ENCODE measurements around the gene SLC15A3. TPM values are rescaled to one million over a fixed set of nuclear protein-coding genes. Genes with fewer than 3 reads are reported as not detected.

The SLC15A3 gene
- total and polyA plus RNA-seq, 2 donors (not counting 1 experiment from before 2014, with no cell fraction given), result 10.5 to 29.9 TPM

- H3K27me3 ChIP-seq (ENCODE audit: control insufficient read depth, insufficient read depth, low read length), result no peaks in the 10 kb centered on the region
- H3K79me2 ChIP-seq (ENCODE audit: control insufficient read depth, insufficient read depth, low read length), result no peaks in the 10 kb centered on the region
- no peak overlapping the region for H3K9ac ChIP-seq (ENCODE audit: insufficient read depth, low read length)
- no peaks in the 10 kb centered on the region for H3K36me3 ChIP-seq (ENCODE audit: control insufficient read depth, insufficient read depth, low read length)
- no peak overlapping the region for H3K4me2 ChIP-seq (ENCODE audit: extremely low read depth, insufficient read depth, low read length)
- no peak overlapping the region for H3K27ac ChIP-seq (ENCODE audit: insufficient read depth, low read length)
- H3K9me3 ChIP-seq (ENCODE audit: control insufficient read depth, insufficient read depth, low read depth, low read length), result no peaks in the 10 kb centered on the region
- TF ChIP-seq CTCF (conservative IDR thresholded peaks at IDR 0.05 in 1 of 2, IDR thresholded peaks at IDR 0.05 in 1 of 2; ENCODE audit: low read depth in 1 of 2, low read length in 2 of 2) (no peak), EZH2 (IDR thresholded peaks at IDR 0.05; ENCODE audit: low read length, missing control alignments) (no peak)
- H2AFZ ChIP-seq (ENCODE audit: low read length), result no peak overlapping the region
- no peak for DNase-seq (ENCODE audit: low read depth in 2 of 2)
- no peaks in the 10 kb centered on the region for H4K20me1 ChIP-seq (ENCODE audit: control insufficient read depth, extremely low read depth, insufficient read depth, low read length)
- H3K4me3 ChIP-seq (replicated peaks in 1 of 4; ENCODE audit: control extremely low read depth in 1 of 4, insufficient read depth in 1 of 4, low read depth in 3 of 4, low read length in 4 of 4), result no peak overlapping the region
- H3K4me1 ChIP-seq (ENCODE audit: control insufficient read depth, extremely low read depth, insufficient read depth, low read length), result no peaks in the 10 kb centered on the region
These were observed 19.2 kb downstream of the SLC15A3 start for GRCh38 chr11:60932605-60933356.

GRCh38 chr11:60931917-60932316, 20.1 kb downstream of the SLC15A3 start:
- Histone ChIP-seq H3K79me2 (ENCODE audit: control insufficient read depth, insufficient read depth, low read length) (no peaks in the 10 kb centered on the region), H3K4me3 (replicated peaks in 1 of 4; ENCODE audit: control extremely low read depth in 1 of 4, insufficient read depth in 1 of 4, low read depth in 3 of 4, low read length in 4 of 4) (no peak overlapping the region), H2AFZ (ENCODE audit: low read length) (no peak overlapping the region), H3K27ac (ENCODE audit: insufficient read depth, low read length) (no peak overlapping the region), H4K20me1 (ENCODE audit: control insufficient read depth, extremely low read depth, insufficient read depth, low read length) (no peaks in the 10 kb centered on the region), H3K9me3 (ENCODE audit: control insufficient read depth, insufficient read depth, low read depth, low read length) (no peaks in the 10 kb centered on the region), H3K4me1 (ENCODE audit: control insufficient read depth, extremely low read depth, insufficient read depth, low read length) (no peaks in the 10 kb centered on the region), H3K9ac (ENCODE audit: insufficient read depth, low read length) (no peak overlapping the region), H3K36me3 (ENCODE audit: control insufficient read depth, insufficient read depth, low read length) (no peaks in the 10 kb centered on the region), H3K4me2 (ENCODE audit: extremely low read depth, insufficient read depth, low read length) (no peak overlapping the region), H3K27me3 (ENCODE audit: control insufficient read depth, insufficient read depth, low read length) (no peaks in the 10 kb centered on the region)
- no peak for TF ChIP-seq CTCF (conservative IDR thresholded peaks at IDR 0.05 in 1 of 2, IDR thresholded peaks at IDR 0.05 in 1 of 2; ENCODE audit: low read depth in 1 of 2, low read length in 2 of 2)
- TF ChIP-seq EZH2 (IDR thresholded peaks at IDR 0.05; ENCODE audit: low read length, missing control alignments), result no peak
- DNase-seq (ENCODE audit: low read depth in 2 of 2), result no peak

GRCh38 chr11:60930394-60930793, 21.6 kb downstream of the SLC15A3 start:
- no peaks in the 10 kb centered on the region for H4K20me1 ChIP-seq (ENCODE audit: control insufficient read depth, extremely low read depth, insufficient read depth, low read length)
- no peaks in the 10 kb centered on the region for H3K9me3 ChIP-seq (ENCODE audit: control insufficient read depth, insufficient read depth, low read depth, low read length)
- no peaks in the 10 kb centered on the region for H3K36me3 ChIP-seq (ENCODE audit: control insufficient read depth, insufficient read depth, low read length)
- TF ChIP-seq CTCF (conservative IDR thresholded peaks at IDR 0.05 in 1 of 2, IDR thresholded peaks at IDR 0.05 in 1 of 2; ENCODE audit: low read depth in 1 of 2, low read length in 2 of 2), result no peak
- no peak for TF ChIP-seq EZH2 (IDR thresholded peaks at IDR 0.05; ENCODE audit: low read length, missing control alignments)
- H3K4me2 ChIP-seq (ENCODE audit: extremely low read depth, insufficient read depth, low read length), result no peak overlapping the region
- no peaks in the 10 kb centered on the region for H3K27me3 ChIP-seq (ENCODE audit: control insufficient read depth, insufficient read depth, low read length)
- H2AFZ ChIP-seq (ENCODE audit: low read length), result no peak overlapping the region
- peaks cover under 1% of the 10 kb centered on the region for H3K4me1 ChIP-seq (ENCODE audit: control insufficient read depth, extremely low read depth, insufficient read depth, low read length)
- H3K9ac ChIP-seq (ENCODE audit: insufficient read depth, low read length), result no peak overlapping the region
- H3K4me3 ChIP-seq (replicated peaks in 1 of 4; ENCODE audit: control extremely low read depth in 1 of 4, insufficient read depth in 1 of 4, low read depth in 3 of 4, low read length in 4 of 4), result no peak overlapping the region
- no peak overlapping the region for H3K27ac ChIP-seq (ENCODE audit: insufficient read depth, low read length)
- no peak for DNase-seq (ENCODE audit: low read depth in 2 of 2)
- no peaks in the 10 kb centered on the region for H3K79me2 ChIP-seq (ENCODE audit: control insufficient read depth, insufficient read depth, low read length)
